Stimulated activated CD4-positive, alpha-beta T cell treated with anti-CD3 and anti-CD28 coated beads, Interleukin-4, amount 100 ng/mL, for 1 hour (primary cell): ENCODE results near the gene PRSS56.

ENCODE experiments used
- DNase-seq: peaks from one replicate; pipeline ENCODE4 v3.0.0-alpha.2; 2020

The PRSS56 gene

GRCh38 chr2:232574674-232575403 lies 54.7 kb downstream of the PRSS56 start:
- DNase-seq: no peak
